CD4-positive, alpha-beta T cell treated with Interleukin-15 for 4 hours (primary cell): ENCODE data around the gene DENND6A.
"Not testable (repeated sequence)": the region's sequence is repeated elsewhere in the genome, so short reads cannot be mapped to it uniquely, and the experiment has no call there.

Experiments used
- DNase-seq: peaks from one replicate; pipeline ENCODE4 v3.0.0-alpha.2; 2020; ENCODE audit warnings: low spot score

The DENND6A gene, protein sequence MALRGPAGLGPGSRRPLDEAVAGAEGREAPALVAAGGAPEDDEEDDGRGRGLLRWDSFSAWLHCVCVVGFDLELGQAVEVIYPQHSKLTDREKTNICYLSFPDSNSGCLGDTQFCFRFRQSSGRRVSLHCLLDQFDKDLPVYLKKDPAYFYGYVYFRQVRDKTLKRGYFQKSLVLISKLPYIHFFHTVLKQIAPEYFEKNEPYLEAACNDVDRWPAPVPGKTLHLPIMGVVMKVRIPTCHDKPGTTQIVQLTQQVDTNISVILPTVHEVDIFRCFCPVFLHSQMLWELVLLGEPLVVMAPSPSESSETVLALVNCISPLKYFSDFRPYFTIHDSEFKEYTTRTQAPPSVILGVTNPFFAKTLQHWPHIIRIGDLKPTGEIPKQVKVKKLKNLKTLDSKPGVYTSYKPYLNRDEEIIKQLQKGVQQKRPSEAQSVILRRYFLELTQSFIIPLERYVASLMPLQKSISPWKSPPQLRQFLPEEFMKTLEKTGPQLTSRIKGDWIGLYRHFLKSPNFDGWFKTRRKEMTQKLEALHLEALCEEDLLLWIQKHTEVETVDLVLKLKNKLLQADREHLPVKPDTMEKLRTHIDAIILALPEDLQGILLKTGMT

DNA sequence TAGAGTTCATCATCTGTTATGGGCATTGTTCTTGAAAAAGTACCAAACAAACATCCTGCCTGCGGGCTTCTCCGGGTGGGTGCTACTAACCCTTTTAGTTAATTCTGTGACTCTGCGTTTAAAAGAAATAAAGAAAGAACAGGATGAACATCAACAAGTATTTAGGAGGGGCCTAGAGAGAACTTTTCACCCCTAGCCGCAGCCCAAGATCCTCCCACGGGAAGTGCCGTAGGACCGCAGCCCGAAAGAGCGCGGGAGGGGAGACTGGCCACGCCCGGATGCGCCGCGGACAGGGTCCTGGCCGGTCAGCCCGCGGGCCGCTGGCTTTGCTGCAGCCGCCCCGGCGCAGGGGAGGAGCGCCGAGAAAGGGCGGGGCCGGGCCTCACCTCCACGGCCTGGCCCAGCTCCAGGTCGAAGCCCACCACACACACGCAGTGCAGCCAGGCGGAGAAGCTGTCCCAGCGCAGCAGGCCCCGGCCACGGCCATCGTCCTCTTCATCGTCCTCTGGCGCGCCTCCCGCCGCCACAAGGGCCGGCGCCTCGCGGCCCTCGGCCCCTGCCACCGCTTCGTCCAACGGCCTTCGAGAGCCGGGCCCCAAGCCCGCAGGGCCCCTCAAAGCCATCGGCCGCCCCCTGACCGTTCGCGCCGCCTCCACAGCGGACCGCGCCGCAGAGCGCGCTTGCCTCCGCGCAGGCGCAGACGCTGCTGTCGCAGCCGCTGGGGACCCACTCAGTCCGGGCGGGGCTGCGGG lies at the start of gene DENND6A:
DENND6A (minus strand) TSS at position 682 of the 752 bp plus-strand sequence; CDS start at position 623, 59 bp downstream.
- peak; percentile 95 for DNase-seq

DNA sequence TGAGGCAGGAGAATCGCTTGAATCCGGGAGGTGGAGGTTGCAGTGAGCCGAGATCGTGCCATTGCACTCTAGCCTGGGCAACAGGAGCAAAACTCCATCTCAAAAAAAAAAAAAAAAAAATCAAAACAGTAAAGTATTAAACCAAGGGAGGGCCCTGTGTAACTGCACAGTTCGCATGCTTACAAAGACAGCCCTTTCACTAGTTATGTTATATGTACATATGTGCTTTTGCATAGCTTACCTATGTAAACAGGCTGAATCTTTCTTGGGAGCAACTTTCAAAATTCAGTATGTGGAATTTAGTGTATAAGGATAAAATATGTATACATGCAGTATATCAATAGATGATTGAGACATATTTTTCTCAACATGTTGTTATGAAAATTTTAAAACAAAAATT lies 47.1 kb upstream of the DENND6A start:
- no peak for DNase-seq

DNA sequence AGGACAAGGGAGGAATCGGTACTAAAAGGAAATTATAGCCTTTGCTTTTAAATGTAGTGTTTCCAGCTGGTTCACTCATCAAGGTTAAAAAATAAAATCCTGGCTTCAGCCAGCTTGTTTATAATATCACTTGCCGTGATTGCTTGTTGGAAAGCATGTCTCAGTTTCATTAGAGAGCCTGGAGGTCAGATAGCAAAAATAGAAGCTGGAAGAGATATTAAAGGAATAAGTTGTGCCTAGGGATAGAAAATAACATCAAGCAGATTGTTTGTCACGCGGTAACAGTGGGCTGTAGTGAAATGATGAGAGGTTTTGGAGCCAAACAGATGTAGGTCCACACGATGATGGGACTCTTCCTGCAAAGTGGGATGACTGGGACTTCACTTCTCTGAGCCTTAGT lies 45.5 kb upstream of the DENND6A start:
- no peak for DNase-seq

DNA sequence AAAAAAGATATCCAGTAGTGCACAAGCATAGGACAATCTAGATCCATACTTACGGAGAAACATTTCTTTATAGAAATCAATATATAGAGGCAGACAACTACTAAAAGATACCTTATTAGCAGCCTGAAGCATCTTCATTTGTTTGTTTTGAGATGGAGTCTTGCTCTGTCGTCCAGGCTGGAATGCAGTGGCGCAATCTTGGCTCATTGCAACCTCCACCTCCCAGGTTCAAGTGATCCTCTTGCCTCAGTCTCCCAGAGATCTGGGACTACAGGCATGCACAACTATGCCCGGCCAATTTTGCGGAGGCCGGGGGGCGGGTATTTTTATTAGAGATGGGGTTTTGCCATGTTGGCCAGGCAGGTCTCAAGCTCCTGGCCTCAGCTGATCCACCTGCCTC lies 45.0 kb upstream of the DENND6A start:
- no peak for DNase-seq

DNA sequence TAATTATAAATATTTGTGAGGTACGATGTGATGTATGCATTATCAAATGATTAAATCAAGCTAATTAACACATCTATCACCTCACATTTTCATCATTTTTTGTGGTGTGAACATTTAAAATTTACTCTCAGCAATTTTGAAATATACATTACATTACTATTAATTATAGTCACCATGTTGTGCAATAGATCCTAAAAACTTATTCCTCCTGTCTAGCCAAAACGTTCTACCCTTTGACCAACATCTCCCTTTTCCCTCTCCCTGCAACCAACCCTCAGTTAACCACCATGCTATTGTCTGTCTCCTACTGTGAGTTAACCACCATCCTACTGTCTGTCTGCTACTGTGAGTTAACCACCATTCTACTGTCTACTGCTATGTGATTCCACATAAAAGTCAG lies 42.5 kb upstream of the DENND6A start:
- no peak for DNase-seq

DNA sequence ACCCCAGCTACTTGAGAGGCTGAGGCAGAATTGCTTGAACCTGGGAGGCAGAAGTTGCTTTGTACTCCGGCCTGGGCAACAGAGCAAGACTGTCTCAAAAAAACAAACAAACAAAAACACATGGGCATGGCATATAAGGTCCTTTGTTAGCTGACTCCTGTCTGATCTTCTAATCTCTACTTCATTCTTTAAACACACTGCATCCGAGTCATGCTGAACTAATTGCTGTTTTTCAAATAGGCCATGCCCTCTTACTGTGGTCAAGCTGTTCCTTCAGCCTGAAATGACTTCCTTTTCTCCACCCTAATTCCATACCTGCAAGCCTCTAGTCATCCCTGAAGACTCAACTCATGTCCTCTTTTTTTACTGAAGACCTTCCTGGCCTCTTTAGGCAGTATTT lies 40.9 kb upstream of the DENND6A start:
- DNase-seq: no peak

DNA sequence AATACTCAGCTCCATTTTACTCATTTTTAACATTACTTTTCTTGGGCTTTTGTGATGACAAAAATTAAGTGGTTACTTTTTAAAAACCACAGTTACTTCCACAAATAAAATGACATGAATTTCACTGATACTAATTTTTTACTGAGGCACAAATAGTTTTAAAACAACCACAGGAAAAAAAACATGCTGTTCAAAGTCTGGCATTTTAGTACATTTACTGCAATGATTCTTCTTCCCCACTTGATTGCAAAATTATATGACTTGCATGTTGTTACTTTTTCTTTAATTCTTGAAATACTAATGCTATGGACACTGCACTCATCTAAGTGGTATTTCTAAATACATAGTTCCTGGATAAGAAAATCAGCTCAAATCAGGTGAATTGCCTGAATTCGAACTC lies 38.4 kb upstream of the DENND6A start:
- no peak for DNase-seq

DNA sequence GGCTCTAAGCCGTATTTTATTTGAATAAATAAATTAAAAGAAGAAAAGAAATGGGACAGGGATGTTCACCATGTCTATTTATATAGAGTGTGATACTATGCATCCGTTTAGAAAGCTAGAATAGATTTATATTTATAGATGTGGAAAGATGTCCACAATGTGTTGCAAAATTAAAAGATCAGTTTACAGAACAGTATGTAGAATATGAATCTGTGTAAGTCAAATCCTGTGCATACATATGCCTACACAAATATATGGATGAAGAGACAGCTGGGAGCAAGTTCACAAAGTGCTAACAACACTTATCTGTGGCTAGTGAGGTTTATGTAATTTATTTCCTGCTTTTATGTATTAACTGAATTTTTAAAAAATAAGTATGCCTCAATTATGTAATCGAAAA lies 37.8 kb upstream of the DENND6A start:
- no peak for DNase-seq

DNA sequence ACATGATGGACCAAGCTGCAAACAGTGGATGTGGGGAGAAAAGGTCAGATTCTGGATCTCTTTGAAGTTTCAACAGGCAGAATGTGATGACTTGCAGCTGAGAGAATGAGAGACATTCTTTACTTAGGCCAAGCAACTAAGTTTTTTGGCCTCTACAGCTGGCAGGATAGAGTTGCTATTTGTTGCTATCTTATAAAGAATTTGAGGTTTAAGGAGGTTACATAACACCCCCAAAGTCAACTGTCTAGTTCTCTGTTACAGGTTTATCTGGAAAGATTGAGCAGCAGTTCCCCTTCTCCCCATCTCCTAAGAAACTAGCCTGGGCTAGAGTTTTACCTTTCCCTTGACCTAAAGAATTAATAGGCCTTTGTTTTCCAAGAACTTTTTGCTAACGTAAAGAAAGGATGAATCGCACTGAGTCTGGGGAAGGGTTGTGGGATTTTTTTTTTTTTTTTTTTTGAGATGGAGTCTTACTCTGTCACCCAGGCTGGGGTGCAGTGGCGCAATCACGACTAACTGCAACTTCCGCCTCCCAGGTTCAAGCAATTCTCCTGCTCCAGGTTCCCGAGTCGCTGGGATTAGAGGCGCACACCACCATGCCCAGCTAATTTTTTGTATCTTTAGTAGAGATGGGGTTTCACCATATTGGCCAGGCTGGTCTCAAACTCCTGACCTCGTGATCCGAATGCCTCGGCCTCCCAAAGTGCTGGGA lies 36.6 kb upstream of the DENND6A start:
- no peak for DNase-seq

DNA sequence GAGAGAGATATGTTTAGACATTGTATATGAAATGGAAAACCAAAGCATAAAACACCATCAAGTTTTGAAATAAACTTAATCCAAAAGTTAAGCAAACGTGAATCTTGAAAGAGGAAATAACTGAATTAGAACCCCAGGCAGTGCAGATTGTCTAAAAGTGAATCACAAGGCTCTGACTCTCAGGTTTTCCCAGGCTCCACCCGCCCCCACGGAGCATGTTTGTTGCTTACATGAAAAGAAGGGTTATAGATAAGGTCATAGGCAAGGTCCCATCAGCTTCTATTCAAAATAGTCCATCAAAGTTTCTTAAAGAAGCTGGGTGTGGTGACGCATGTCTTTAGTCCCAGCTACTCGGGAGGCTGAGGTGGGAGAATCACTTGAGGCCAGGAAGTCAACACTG lies 34.2 kb upstream of the DENND6A start:
- no peak for DNase-seq

DNA sequence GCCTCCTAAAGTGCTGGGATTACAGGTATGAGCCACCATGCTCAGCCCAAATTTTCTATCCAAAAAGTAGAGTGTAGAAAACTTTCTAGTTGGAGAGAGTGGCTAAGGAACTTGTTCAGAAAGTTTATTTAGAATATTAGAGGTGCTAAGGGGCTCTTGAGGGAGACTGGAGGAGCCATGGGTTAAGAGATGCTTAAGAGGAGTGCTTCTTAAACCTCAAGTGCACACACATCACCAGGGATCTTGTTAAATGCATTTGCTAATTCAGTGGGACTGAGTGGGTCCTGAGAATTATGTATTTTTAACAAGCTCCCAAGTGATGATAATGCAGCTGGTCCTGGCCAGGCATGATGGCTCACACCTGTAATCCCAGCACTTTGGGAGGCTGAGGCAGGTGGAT lies 33.5 kb upstream of the DENND6A start:
- no peak for DNase-seq

DNA sequence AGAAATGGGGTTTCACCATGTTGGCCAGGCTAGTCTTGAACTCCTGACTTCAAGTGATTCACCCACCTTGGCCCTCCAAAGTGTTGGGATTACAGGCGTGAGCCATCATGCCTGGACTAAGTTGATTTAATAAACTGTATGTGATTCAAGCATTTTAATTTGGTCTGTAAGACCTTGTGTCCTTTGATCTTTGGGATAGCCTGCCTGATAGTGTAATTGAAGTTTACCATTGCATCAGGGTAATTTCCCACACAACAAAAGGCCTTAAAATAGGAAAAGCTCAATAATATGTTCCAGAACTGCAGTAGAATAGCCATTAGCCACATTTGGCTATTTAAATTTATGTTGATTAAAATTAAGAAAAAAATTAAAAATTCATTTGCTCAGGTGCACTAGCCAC lies 25.2 kb upstream of the DENND6A start:
- DNase-seq: no peak

DNA sequence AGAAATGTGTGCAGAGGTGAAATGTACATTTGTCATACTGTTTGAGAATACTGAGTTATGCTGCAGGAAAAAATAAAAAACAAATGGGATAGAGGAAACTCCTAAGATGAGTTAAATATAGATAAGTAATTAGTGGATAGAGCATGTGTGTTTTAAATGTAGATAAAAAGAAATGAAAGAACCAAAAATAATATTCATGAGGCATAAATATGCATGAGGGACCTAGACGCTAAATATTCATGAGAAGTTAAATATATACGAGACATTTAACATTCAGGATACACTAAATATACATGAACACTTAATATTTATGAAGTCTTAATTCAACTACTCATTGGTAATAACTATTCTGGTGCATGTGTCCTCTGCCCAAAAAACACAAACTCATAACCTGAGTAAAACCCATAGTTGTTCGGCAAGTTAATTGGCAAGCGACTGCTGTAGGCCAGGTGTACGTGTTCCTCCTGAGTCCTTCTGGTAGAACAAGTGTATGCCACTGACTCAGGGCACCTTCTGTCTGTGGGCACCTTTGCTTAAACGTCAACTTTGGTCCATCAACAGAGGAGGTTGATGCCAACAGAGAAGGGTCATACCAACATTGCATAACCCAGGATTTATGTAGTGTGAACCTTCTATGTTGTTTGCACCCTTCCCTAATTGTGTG lies 24.5 kb upstream of the DENND6A start:
- DNase-seq: no peak

DNA sequence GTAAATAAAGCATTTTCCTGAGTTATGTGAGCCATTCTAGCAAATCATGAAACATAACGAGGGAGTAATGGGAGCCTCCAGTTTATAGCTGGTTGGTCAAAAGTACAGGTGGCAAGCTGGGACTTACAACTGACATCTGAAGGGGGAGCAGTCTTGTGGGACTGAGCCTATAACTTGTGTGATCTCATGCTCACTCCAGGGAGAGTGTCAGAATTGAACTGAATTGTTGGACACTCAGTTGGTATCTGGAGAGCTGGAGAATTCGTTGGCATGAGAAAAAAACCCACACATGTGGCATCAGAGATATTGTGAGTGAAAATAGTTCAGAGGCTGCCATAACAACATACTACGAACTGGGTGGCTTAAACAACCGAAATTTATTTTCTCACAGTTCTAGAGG lies 22.8 kb upstream of the DENND6A start:
- DNase-seq: no peak

DNA sequence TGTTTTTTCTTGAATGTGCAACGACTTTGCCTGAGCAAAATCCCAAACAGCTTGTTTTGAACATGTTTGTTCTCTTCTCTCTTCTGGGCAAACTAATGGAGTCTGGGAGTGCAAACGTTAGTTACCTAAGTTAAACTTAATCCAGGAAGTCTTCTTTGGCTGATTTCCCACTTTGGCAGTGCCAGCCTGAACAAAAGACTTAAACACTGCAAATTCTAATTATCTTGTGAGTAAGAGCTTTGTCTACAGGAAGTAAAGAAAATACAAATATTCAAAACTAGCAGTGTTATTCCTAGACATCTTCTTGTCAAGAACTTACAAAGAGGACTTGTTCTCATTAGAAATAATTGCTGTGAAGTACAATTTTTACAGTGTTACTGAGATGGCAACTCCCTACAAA lies 16.7 kb upstream of the DENND6A start:
- no peak for DNase-seq

DNA sequence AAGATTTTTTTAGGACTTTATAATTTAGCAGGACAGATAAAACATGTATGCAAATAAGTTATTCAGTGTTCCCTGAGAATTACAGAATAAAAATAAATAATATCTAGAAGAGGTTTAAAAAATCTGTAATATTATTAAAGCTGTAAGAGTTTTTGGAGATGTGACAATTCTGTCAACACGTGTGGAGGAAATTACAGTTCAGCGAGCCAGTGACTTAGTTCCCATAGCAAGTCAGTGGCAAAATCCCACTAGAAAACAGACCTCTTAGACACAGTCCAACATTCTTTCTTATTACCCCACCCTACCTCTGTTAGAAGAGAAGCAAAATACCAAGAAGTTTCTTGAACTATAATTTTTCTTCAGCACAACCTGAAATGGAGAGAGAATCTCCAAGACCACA lies 16.2 kb upstream of the DENND6A start:
- no peak for DNase-seq

DNA sequence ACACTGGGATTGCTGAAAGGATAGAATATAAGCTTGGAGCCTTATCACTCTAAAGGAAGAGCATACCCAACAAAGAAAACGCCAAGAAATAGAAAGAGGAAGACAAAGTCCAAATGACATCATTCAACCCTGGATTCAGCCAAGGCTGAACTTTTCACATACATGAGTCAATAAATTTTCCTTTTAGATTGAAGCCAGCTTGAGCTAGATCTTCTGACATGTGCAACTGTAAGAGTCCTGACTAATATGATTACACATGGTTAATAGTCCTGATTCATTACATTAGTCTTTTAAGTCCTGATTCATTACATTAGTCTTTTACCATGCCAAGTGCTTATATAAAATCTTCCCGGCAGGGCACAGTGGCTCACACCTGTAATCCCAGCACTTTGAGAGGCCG lies 13.6 kb upstream of the DENND6A start:
- no peak for DNase-seq

DNA sequence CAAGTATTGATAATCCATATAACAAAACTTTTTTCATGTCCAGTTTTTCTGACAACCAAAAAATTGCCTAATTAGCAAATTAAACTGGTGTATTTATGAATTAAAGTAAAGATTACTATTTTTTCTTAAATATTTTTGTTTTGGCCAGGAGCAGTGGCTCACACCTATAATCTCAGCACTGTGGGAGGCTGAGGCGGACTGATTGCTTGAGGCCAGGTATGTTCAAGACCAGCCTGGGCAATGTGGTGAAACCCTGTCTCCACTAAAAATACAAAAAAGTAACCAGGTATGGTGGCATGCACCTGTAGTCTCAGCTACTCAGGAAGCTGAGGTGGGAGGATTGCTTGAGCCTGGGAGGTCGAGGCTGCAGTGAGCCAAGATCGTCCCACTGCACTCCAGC lies 12.5 kb upstream of the DENND6A start:
- DNase-seq: not testable (repeated sequence)

DNA sequence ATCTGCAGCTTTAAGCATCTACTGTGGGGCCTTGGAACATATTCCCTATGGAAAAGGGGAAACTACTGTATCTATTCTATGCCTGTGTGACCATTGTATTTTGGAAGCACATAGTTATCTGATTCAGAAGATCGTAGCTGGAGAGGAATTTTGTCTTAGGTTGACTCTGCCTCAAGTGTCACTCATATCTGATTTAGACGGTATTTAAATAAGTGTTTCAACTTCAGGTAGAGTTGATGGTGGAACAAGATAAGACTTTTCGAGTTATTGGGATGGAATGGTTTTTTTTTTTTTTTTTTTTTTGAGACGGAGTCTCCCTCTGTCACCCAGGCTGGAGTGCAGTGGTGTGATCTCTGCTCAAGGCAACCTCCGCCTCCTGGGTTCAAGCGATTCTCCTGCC lies 8.9 kb upstream of the DENND6A start:
- DNase-seq: no peak

DNA sequence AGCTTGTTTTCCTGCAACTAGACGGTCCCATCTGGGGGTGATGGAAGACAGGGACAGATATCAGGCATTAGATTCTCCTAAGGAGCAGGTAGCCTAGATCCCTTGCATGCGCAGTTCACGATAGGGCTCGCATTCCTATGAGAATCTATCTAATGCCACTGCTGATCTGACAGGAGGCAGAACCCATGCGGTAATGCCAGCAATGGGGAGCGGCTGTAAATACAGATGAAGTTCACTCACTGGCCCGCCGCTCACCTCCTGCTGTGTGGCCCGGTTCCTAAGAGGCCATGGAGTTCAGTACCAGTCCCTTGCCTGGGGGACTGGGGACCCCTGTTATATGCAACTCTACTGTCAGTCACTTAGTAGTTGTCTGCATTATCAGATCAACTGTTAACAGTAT lies 7.9 kb upstream of the DENND6A start:
- DNase-seq: no peak

DNA sequence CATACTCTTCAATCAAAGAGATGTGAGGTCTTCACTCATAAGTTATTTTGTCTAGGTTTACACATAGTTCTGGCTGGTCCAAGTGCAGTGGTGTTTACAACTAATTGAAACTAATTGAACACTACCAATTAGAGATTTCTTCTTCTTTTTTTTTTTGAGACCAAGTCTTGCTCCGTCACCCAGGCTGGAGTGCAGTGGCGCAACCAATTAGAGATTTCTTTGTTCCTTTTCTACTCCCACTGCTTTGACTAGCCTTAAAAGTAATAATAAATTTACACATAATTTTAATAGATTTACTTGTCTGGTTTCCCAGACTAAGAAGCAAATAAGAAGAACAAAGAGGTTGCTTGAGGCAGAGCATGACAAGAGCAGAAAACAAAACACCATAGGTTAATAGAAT lies 6.7 kb upstream of the DENND6A start:
- DNase-seq: no peak

DNA sequence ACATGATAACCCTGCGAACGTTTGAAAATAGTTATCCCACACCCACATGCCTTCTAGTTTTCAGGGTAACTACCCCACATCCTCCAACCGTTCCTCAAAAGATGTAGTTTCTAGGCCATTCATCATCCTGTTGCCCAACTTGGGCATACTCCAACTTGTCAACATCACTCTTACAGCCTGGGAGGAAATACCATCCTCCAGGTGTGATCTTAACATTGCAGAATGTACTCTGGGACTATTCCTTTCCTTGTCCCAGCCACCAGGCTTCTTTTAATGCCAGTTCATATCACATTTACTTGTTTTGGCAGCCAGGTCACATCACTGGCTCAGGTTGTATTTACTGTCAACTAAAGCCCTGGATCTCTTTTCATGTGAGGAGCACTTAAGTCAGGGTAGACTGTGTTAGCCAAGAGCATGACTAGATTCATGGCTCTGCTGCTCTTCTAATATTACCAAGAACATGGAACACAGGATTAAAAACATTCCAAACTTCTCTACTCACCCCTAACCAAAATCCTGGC lies 4.0 kb upstream of the DENND6A start:
- DNase-seq: no peak
